PFSK-1 (cell line): ENCODE measurements around the gene NAV2.

Source experiments
- FOXP2 ChIP-seq: optimal IDR thresholded peaks from 2 replicates; pipeline ENCODE3; 2011; ENCODE audit warnings: borderline replicate concordance, control low read depth, inconsistent platforms; ENCODE audit not compliant: insufficient read depth; ENCODE audit errors: extremely low read length, extremely low read depth
- POLR2AphosphoS5 ChIP-seq: IDR thresholded peaks from 2 replicates; pipeline ENCODE4 v1.6.1; 2012; ENCODE audit warnings: low read depth, mild to moderate bottlenecking, control low read depth, low read length, moderate library complexity
- SIN3A ChIP-seq: IDR thresholded peaks from 2 replicates; pipeline ENCODE4 v1.6.1; 2012; ENCODE audit warnings: mild to moderate bottlenecking, low read length, moderate library complexity, borderline replicate concordance; ENCODE audit not compliant: insufficient read depth
- TAF1 ChIP-seq: IDR thresholded peaks from 2 replicates; pipeline ENCODE4 v1.6.1; 2012; ENCODE audit warnings: low read length, control low read depth, borderline replicate concordance; ENCODE audit not compliant: insufficient read depth
- TF ChIP-seq, protein P1 (sequence below), 2 experiments: IDR thresholded peaks; 2 replicates each; pipeline versions ENCODE4 v1.6.1 to v1.8.0; 2011 to 2012; ENCODE audit warnings: low read depth in 2 of 2, low read length in 2 of 2, control low read depth in 1 of 2, inconsistent platforms in 1 of 2, mild to moderate bottlenecking in 1 of 2, moderate library complexity in 1 of 2; ENCODE audit not compliant: insufficient read depth in 1 of 2

The NAV2 gene

GRCh38 chr11:20132667-20133039 lies 420.0 kb downstream of the NAV2 start:
- no peak for TF ChIP-seq POLR2AphosphoS5
- no peak for TF ChIP-seq SIN3A
- TF ChIP-seq FOXP2, result no peak
- TF ChIP-seq, protein P1, sequence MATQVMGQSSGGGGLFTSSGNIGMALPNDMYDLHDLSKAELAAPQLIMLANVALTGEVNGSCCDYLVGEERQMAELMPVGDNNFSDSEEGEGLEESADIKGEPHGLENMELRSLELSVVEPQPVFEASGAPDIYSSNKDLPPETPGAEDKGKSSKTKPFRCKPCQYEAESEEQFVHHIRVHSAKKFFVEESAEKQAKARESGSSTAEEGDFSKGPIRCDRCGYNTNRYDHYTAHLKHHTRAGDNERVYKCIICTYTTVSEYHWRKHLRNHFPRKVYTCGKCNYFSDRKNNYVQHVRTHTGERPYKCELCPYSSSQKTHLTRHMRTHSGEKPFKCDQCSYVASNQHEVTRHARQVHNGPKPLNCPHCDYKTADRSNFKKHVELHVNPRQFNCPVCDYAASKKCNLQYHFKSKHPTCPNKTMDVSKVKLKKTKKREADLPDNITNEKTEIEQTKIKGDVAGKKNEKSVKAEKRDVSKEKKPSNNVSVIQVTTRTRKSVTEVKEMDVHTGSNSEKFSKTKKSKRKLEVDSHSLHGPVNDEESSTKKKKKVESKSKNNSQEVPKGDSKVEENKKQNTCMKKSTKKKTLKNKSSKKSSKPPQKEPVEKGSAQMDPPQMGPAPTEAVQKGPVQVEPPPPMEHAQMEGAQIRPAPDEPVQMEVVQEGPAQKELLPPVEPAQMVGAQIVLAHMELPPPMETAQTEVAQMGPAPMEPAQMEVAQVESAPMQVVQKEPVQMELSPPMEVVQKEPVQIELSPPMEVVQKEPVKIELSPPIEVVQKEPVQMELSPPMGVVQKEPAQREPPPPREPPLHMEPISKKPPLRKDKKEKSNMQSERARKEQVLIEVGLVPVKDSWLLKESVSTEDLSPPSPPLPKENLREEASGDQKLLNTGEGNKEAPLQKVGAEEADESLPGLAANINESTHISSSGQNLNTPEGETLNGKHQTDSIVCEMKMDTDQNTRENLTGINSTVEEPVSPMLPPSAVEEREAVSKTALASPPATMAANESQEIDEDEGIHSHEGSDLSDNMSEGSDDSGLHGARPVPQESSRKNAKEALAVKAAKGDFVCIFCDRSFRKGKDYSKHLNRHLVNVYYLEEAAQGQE (IDR thresholded peaks at IDR 0.05; ENCODE audit: insufficient read depth in 1 of 2, low read depth in 2 of 2, low read length in 2 of 2), result no peak
- TF ChIP-seq TAF1, result no peak

GRCh38 chr11:20134991-20135736 lies 422.5 kb downstream of the NAV2 start:
- TF ChIP-seq, protein P1 (IDR thresholded peaks at IDR 0.05; ENCODE audit: insufficient read depth in 1 of 2, low read depth in 2 of 2, low read length in 2 of 2), result no peak
- TF ChIP-seq POLR2AphosphoS5 (no peak), TAF1 (no peak), FOXP2 (no peak), SIN3A (no peak)

- TF ChIP-seq, protein P1 (IDR thresholded peaks at IDR 0.05; ENCODE audit: insufficient read depth in 1 of 2, low read depth in 2 of 2, low read length in 2 of 2), result no peak
- TF ChIP-seq SIN3A, result no peak
- TF ChIP-seq POLR2AphosphoS5, result no peak
- no peak for TF ChIP-seq TAF1
- no peak for TF ChIP-seq FOXP2
These were observed 425.0 kb downstream of the NAV2 start for GRCh38 chr11:20137637-20138036.

DNA sequence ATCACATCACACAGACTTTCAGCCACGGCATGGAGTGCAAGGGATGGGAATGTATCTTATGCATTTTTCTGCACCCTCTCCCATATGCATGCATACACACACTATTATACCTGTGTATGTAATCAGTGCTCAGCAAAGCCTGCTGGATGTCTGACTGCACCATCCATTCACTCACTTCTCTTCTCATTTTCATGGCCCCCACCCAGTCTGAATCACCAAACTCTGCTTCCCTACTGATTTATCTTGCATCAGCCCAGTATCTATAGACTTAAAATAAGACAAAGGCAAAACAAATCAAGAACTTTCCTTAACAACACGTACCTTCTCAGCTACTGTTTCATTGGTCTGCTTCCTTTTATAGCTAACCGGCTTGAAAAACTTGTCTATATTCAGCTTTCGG lies 426.1 kb downstream of the NAV2 start:
- TF ChIP-seq TAF1, result no peak
- TF ChIP-seq FOXP2, result no peak
- TF ChIP-seq POLR2AphosphoS5, result no peak
- TF ChIP-seq, protein P1 (IDR thresholded peaks at IDR 0.05; ENCODE audit: insufficient read depth in 1 of 2, low read depth in 2 of 2, low read length in 2 of 2), result no peak
- TF ChIP-seq SIN3A, result no peak

GRCh38 chr11:20154381-20154780 lies 441.7 kb downstream of the NAV2 start:
- TF ChIP-seq SIN3A, result no peak
- TF ChIP-seq TAF1, result no peak
- TF ChIP-seq, protein P1 (IDR thresholded peaks at IDR 0.05; ENCODE audit: insufficient read depth in 1 of 2, low read depth in 2 of 2, low read length in 2 of 2), result no peak
- no peak for TF ChIP-seq POLR2AphosphoS5
- no peak for TF ChIP-seq FOXP2
